ENCODE measurements around the gene UAP1L1.
"Not testable (repeated sequence)": the region's sequence is repeated elsewhere in the genome, so short reads cannot be mapped to it uniquely, and the experiment has no call there.

Gene UAP1L1

GRCh38 chr9:137057545-137057944, 19.8 kb upstream of the UAP1L1 start:
- DNase-seq (ENCODE audit: low spot score): no peak

GRCh38 chr9:137058521-137059234, 18.6 kb upstream of the UAP1L1 start:
- DNase-seq (ENCODE audit: low spot score): no peak

GRCh38 chr9:137062384-137062783, 14.9 kb upstream of the UAP1L1 start:
- DNase-seq (ENCODE audit: low spot score): no peak

- DNase-seq (ENCODE audit: low spot score): not testable (repeated sequence)
Observed at GRCh38 chr9:137062798-137063197, 14.5 kb upstream of the UAP1L1 start.

GRCh38 chr9:137063311-137064026, 13.8 kb upstream of the UAP1L1 start:
- DNase-seq (ENCODE audit: low spot score): no peak

- DNase-seq (ENCODE audit: low spot score): peak; percentile 78
Observed at GRCh38 chr9:137064027-137064879, 13.1 kb upstream of the UAP1L1 start.

GRCh38 chr9:137064880-137065164, 12.5 kb upstream of the UAP1L1 start:
- no peak for DNase-seq (ENCODE audit: low spot score)

GRCh38 chr9:137065336-137065967, 11.9 kb upstream of the UAP1L1 start:
- DNase-seq (ENCODE audit: low spot score): no peak

- DNase-seq (ENCODE audit: low spot score): no peak
Observed at GRCh38 chr9:137066096-137066861, 11.0 kb upstream of the UAP1L1 start.

- DNase-seq (ENCODE audit: low spot score): peak; percentile 86
Observed at GRCh38 chr9:137067860-137068538, 9.3 kb upstream of the UAP1L1 start.

- no peak for DNase-seq (ENCODE audit: low spot score)
Observed at GRCh38 chr9:137068539-137069507, 8.5 kb upstream of the UAP1L1 start.

GRCh38 chr9:137069508-137070091, 7.7 kb upstream of the UAP1L1 start:
- DNase-seq (ENCODE audit: low spot score): peak; percentile 66

GRCh38 chr9:137070201-137070905, 7.0 kb upstream of the UAP1L1 start, which contains the start of gene SAPCD2:
SAPCD2 (minus strand) TSS chr9:137070557; CDS start chr9:137070460, 97 bp downstream.
- peak; percentile 94 for DNase-seq (ENCODE audit: low spot score)

GRCh38 chr9:137070906-137071275, 6.4 kb upstream of the UAP1L1 start:
- DNase-seq (ENCODE audit: low spot score): no peak

GRCh38 chr9:137071282-137071681, 6.0 kb upstream of the UAP1L1 start:
- DNase-seq (ENCODE audit: low spot score): no peak

GRCh38 chr9:137073992-137074399, 3.3 kb upstream of the UAP1L1 start:
- no peak for DNase-seq (ENCODE audit: low spot score)

GRCh38 chr9:137074657-137075274, 2.6 kb upstream of the UAP1L1 start:
- no peak for DNase-seq (ENCODE audit: low spot score)

- DNase-seq (ENCODE audit: low spot score): no peak
Observed at GRCh38 chr9:137075275-137075775, 2.0 kb upstream of the UAP1L1 start.
